Measurements from ENCODE around the gene SORCS1.

DNA sequence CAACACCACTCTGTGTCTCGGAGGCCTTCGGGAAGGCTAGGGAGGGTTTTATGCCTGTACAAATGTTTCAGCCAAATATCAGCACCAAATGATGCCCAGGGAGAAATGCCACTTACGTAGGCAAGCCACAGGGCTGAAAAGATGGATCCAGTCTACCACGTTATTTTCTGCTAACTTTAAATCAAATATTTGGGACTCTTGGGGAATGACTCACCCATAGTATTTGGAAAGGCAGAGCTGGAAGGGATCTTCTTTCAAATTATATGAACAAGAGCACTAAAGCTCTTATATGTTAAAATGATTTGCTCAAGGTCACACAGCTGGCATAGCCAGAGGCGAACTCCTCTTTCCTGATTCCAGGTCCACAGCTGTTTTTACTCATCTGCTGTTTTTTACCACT lies 591.4 kb downstream of the SORCS1 start:
- TF ChIP-seq, protein P1, sequence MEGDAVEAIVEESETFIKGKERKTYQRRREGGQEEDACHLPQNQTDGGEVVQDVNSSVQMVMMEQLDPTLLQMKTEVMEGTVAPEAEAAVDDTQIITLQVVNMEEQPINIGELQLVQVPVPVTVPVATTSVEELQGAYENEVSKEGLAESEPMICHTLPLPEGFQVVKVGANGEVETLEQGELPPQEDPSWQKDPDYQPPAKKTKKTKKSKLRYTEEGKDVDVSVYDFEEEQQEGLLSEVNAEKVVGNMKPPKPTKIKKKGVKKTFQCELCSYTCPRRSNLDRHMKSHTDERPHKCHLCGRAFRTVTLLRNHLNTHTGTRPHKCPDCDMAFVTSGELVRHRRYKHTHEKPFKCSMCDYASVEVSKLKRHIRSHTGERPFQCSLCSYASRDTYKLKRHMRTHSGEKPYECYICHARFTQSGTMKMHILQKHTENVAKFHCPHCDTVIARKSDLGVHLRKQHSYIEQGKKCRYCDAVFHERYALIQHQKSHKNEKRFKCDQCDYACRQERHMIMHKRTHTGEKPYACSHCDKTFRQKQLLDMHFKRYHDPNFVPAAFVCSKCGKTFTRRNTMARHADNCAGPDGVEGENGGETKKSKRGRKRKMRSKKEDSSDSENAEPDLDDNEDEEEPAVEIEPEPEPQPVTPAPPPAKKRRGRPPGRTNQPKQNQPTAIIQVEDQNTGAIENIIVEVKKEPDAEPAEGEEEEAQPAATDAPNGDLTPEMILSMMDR (tag by site-specific recombination; IDR thresholded peaks at IDR 0.05) = no peak
- TF ChIP-seq YY1 (tag by site-specific recombination; IDR thresholded peaks at IDR 0.05) = no peak
- TF ChIP-seq, protein P2, sequence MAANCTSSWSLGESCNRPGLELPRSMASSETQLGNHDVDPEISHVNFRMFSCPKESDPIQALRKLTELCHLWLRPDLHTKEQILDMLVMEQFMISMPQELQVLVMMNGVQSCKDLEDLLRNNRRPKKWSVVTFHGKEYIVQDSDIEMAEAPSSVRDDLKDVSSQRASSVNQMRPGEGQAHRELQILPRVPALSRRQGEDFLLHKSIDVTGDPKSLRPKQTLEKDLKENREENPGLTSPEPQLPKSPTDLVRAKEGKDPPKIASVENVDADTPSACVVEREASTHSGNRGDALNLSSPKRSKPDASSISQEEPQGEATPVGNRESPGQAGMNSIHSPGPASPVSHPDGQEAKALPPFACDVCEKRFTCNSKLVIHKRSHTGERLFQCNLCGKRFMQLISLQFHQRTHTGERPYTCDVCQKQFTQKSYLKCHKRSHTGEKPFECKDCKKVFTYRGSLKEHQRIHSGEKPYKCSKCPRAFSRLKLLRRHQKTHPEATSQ (tag by site-specific recombination; IDR thresholded peaks at IDR 0.05) = no peak
- TF ChIP-seq PBX3 (CRISPR knock-in tag; IDR thresholded peaks at IDR 0.05) = no peak
- TF ChIP-seq KLF10 (tag by site-specific recombination; IDR thresholded peaks at IDR 0.05) = no peak
- TF ChIP-seq KLF9 (tag by site-specific recombination; IDR thresholded peaks at IDR 0.05; ENCODE audit: low read depth) = no peak
- no peak for TF ChIP-seq BCL11B (tag by site-specific recombination; IDR thresholded peaks at IDR 0.05; ENCODE audit: low read depth)
- TF ChIP-seq REPIN1 (tag by site-specific recombination; IDR thresholded peaks at IDR 0.05; ENCODE audit: low read depth) = no peak
- no peak for TF ChIP-seq ZBTB20 (tag by site-specific recombination; IDR thresholded peaks at IDR 0.05)
- no peak for TF ChIP-seq ZNF274 (IDR thresholded peaks at IDR 0.05; ENCODE audit: low read length)
- TF ChIP-seq ZNF274 (tag by site-specific recombination; IDR thresholded peaks at IDR 0.05; ENCODE audit: borderline replicate concordance) = no peak
- TF ChIP-seq ZNF121 (tag by site-specific recombination; IDR thresholded peaks at IDR 0.05) = no peak
- no peak for TF ChIP-seq MYNN (tag by site-specific recombination; IDR thresholded peaks at IDR 0.05; ENCODE audit: borderline replicate concordance)

All from HEK293 (cell line).